Measurements from ENCODE around the gene ACOT9.
"Not testable (repeated sequence)": the region's sequence is repeated elsewhere in the genome, so short reads cannot be mapped to it uniquely, and the experiment has no call there.

The ACOT9 gene

DNA sequence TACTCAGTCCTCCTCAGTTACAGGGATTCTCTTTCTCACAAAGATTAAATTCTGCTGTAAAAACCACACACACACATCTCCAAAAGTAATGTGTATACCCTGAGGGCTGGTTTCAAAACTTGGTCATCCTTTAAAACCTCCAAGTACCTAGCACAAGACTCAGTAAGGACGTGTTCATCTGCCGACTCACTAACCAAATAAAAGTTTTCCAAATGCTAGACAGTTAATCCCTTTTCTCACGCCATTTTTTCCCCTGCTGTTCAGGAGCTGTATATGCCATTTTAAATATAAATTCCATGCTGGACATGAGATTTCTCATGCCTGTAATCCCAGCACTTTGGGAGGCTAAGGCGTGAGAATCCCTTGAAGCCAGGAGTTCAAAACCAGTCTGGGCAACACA, 35.9 kb upstream of the ACOT9 start:
- H3K4me3 ChIP-seq (ENCODE audit: low read depth, low read length) = no peak overlapping the region
- TF ChIP-seq, protein P1, sequence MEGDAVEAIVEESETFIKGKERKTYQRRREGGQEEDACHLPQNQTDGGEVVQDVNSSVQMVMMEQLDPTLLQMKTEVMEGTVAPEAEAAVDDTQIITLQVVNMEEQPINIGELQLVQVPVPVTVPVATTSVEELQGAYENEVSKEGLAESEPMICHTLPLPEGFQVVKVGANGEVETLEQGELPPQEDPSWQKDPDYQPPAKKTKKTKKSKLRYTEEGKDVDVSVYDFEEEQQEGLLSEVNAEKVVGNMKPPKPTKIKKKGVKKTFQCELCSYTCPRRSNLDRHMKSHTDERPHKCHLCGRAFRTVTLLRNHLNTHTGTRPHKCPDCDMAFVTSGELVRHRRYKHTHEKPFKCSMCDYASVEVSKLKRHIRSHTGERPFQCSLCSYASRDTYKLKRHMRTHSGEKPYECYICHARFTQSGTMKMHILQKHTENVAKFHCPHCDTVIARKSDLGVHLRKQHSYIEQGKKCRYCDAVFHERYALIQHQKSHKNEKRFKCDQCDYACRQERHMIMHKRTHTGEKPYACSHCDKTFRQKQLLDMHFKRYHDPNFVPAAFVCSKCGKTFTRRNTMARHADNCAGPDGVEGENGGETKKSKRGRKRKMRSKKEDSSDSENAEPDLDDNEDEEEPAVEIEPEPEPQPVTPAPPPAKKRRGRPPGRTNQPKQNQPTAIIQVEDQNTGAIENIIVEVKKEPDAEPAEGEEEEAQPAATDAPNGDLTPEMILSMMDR (IDR thresholded peaks at IDR 0.05; ENCODE audit: borderline replicate concordance, insufficient read depth, low read depth, low read length) = no peak

DNA sequence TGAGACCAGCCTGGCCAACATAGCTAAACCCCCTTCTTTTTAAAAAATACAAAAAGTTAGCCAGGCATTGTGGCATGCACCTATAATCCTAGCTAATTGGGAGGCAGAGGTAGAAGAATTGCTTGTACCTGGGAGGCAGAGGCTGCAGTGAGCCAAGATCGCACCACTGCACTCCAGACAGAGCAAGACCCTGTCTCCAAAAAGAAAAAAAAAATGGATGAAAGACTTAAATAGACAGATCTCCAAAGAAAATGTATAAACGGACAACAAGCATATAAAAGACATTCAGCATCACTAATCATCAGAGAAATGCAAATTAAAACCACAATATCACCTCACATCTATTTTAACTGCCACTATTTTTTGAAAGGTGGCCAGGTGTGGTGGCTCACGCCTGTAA, 33.3 kb upstream of the ACOT9 start:
- TF ChIP-seq, protein P1 (IDR thresholded peaks at IDR 0.05; ENCODE audit: borderline replicate concordance, insufficient read depth, low read depth, low read length) = no peak
- no peak overlapping the region for H3K4me3 ChIP-seq (ENCODE audit: low read depth, low read length)

DNA sequence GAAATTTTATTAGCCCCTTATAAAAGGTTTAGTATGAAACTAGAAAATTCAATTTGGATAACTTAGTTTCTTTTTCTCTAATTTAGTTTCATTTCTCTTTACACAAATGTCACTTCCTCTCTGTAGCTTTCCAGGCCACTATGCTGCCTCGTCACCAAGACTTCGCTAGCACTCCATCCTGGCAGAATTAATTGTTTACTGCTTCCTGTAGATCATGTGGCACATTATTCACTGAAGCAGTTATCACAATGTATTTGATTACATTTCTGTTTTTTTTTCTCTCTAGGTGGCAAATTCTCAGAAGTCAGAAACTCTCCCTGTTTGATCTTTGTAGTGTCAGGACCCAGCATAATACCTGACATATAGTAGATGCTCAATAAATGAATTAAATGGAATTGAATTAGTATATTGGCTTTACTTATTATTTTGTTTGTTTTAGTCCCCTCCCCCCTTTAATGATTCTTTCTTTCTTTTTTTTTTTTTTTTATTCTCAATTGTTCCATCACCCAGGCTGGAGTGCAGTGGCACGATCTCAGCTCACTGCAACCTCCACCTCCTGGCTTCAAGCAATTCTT, 30.6 kb upstream of the ACOT9 start:
- no peak overlapping the region for H3K4me3 ChIP-seq (ENCODE audit: low read depth, low read length)

GRCh38 chrX:23771086-23771485, 28.0 kb upstream of the ACOT9 start:
- not testable (repeated sequence) for H3K4me3 ChIP-seq (ENCODE audit: low read depth, low read length)

More for the DNA sequence above, 30.6 kb upstream of the ACOT9 start:
- TF ChIP-seq, protein P1 (IDR thresholded peaks at IDR 0.05; ENCODE audit: borderline replicate concordance, insufficient read depth, low read depth, low read length) = no peak

DNA sequence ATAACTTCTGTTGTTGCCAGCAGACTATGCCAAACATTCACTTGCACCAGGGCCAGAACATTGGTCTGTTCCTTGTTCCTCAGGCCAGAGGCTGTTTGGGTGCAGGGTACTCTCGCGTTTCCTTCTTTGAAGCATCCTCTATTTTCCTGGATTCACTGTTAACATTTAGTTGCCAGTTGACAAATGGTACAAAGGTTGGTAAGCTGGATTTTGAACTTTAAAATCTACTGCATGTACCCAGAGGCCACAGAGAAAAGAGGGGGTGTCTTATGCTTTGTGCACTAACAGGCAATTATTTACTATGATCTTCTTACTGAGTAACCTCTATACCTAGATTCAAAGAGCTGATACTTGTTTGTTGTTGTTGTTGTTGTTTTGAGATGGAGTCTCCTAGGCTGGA, 27.1 kb upstream of the ACOT9 start:
- no peak overlapping the region for H3K4me3 ChIP-seq (ENCODE audit: low read depth, low read length)
- TF ChIP-seq, protein P1 (IDR thresholded peaks at IDR 0.05; ENCODE audit: borderline replicate concordance, insufficient read depth, low read depth, low read length) = no peak

- TF ChIP-seq, protein P1 (IDR thresholded peaks at IDR 0.05; ENCODE audit: borderline replicate concordance, insufficient read depth, low read depth, low read length) = no peak
- H3K4me3 ChIP-seq (ENCODE audit: low read depth, low read length) = peak overlapping the region; percentile 35
These were observed 23.8 kb upstream of the ACOT9 start for GRCh38 chrX:23766650-23767551.

GRCh38 chrX:23765868-23766267, 22.8 kb upstream of the ACOT9 start:
- TF ChIP-seq, protein P1 (IDR thresholded peaks at IDR 0.05; ENCODE audit: borderline replicate concordance, insufficient read depth, low read depth, low read length) = no peak
- H3K4me3 ChIP-seq (ENCODE audit: low read depth, low read length) = no peak overlapping the region
